Measurements from ENCODE around the gene SDC4.

- TF ChIP-seq CTCF (IDR thresholded peaks at IDR 0.05) (no peak), POLR2A (IDR thresholded peaks at IDR 0.05) (no peak)
Observed at GRCh38 chr20:45359069-45359405, 10.8 kb upstream of the SDC4 start.

Data from vagina (tissue), 2 donors.